Smooth muscle cell of the coronary artery (primary cell): ENCODE data around the gene HSD17B8. TPM values are rescaled to one million over a fixed set of nuclear protein-coding genes. Genes with fewer than 3 reads are reported as not detected.

ENCODE experiments used
- total RNA-seq: library from RNA; depleted of rRNA; stranded (reverse); fragments of >200 nt; gene quantifications from 2 replicates; pipeline ENCODE4 v1.2.3, GENCODE V29; 2014; ENCODE audit warnings: low replicate concordance

HSD17B8 gene
- 6.0 and 7.4 TPM in 2 replicates for total RNA-seq

GRCh38 chr6:33204415-33205190, at the start of gene HSD17B8:
Gene HSD17B8, plus strand, starts transcription at chr6:33204655. Its CDS starts 14 bp downstream, at chr6:33204669.

GRCh38 chr6:33192105-33192646, 12.3 kb upstream of the HSD17B8 start, which contains the start of gene COL11A2:
Gene COL11A2, minus strand, starts transcription at chr6:33192467. Its CDS starts 227 bp downstream, at chr6:33192240.

GRCh38 chr6:33200219-33201146, 4.0 kb upstream of the HSD17B8 start, which contains the start of the genes RXRB and SLC39A7:
Gene RXRB, minus strand, starts transcription at chr6:33200665. Its CDS starts 189 bp downstream, at chr6:33200476.
Gene SLC39A7, plus strand, starts transcription at chr6:33200867. Its CDS starts 379 bp downstream, at chr6:33201246.

GRCh38 chr6:33208091-33208967, 3.9 kb downstream of the HSD17B8 start, which contains the start of gene RING1:
Gene RING1, plus strand, starts transcription at chr6:33208500. Its CDS starts 323 bp downstream, at chr6:33208823.

Other genes with a start within 250 kb of the HSD17B8 start
- 39.6 and 40.2 TPM in 2 replicates for gene BRD2, start 236.1 kb upstream of the HSD17B8 start, total RNA-seq
- under 0.01 TPM in 1 of 2 replicates, not detected in the other for gene HLA-DOA, start 195.1 kb upstream of the HSD17B8 start, total RNA-seq
- gene HLA-DPA1, start 131.0 kb upstream of the HSD17B8 start, total RNA-seq = 9.7 TPM in 1 of 2 replicates, not detected in the other
- 1.4 and 17.0 TPM in 2 replicates for gene HLA-DPB1, start 128.7 kb upstream of the HSD17B8 start, total RNA-seq
- gene COL11A2, start 12.2 kb upstream of the HSD17B8 start, total RNA-seq = 0.08 and 0.12 TPM in 2 replicates
- 22.0 and 28.2 TPM in 2 replicates for gene RXRB, start 4.0 kb upstream of the HSD17B8 start, total RNA-seq
- 105 and 195 TPM in 2 replicates for gene SLC39A7, start 3.8 kb upstream of the HSD17B8 start, total RNA-seq
- 33.6 and 35.0 TPM in 2 replicates for gene RING1, start 3.8 kb downstream of the HSD17B8 start, total RNA-seq
- gene VPS52, start 67.2 kb downstream of the HSD17B8 start, total RNA-seq = 30.5 and 41.0 TPM in 2 replicates
- 6,473 and 12,642 TPM in 2 replicates for gene RPS18, start 67.4 kb downstream of the HSD17B8 start, total RNA-seq
- gene B3GALT4, start 72.5 kb downstream of the HSD17B8 start, total RNA-seq = 2.6 and 5.0 TPM in 2 replicates
- 112 and 115 TPM in 2 replicates for gene WDR46, start 84.6 kb downstream of the HSD17B8 start, total RNA-seq
- gene PFDN6, start 84.9 kb downstream of the HSD17B8 start, total RNA-seq = 30.9 and 45.7 TPM in 2 replicates
- 12.6 and 21.9 TPM in 2 replicates for gene RGL2, start 94.3 kb downstream of the HSD17B8 start, total RNA-seq
- gene TAPBP, start 109.4 kb downstream of the HSD17B8 start, total RNA-seq = 24.9 and 45.6 TPM in 2 replicates
- gene ZBTB22, start 113.1 kb downstream of the HSD17B8 start, total RNA-seq = 18.6 and 24.5 TPM in 2 replicates
- gene DAXX, start 118.3 kb downstream of the HSD17B8 start, total RNA-seq = 31.6 and 58.4 TPM in 2 replicates
- gene KIFC1, start 187.2 kb downstream of the HSD17B8 start, total RNA-seq = 0.35 and 6.0 TPM in 2 replicates
- 12.4 and 17.4 TPM in 2 replicates for gene PHF1, start 206.4 kb downstream of the HSD17B8 start, total RNA-seq
- 95.1 and 135 TPM in 2 replicates for gene CUTA, start 213.5 kb downstream of the HSD17B8 start, total RNA-seq
- gene SYNGAP1, start 215.4 kb downstream of the HSD17B8 start, total RNA-seq = 1.7 and 3.2 TPM in 2 replicates
- 3.5 and 5.8 TPM in 2 replicates for gene ZBTB9, start 249.9 kb downstream of the HSD17B8 start, total RNA-seq